Endometrium (tissue), 2 donors: Measurements from ENCODE around the gene NIPAL3.
"Not testable (repeated sequence)": the region's sequence is repeated elsewhere in the genome, so short reads cannot be mapped to it uniquely, and the experiment has no call there.

Experiments used
- FAIRE-seq: peaks from 2 replicates; lab custom pipeline; 2012; peaks lifted over from hg19 to GRCh38; lab: Jason Lieb, UNC
- donor health status: control.
- donor health status: control.

The NIPAL3 gene

DNA sequence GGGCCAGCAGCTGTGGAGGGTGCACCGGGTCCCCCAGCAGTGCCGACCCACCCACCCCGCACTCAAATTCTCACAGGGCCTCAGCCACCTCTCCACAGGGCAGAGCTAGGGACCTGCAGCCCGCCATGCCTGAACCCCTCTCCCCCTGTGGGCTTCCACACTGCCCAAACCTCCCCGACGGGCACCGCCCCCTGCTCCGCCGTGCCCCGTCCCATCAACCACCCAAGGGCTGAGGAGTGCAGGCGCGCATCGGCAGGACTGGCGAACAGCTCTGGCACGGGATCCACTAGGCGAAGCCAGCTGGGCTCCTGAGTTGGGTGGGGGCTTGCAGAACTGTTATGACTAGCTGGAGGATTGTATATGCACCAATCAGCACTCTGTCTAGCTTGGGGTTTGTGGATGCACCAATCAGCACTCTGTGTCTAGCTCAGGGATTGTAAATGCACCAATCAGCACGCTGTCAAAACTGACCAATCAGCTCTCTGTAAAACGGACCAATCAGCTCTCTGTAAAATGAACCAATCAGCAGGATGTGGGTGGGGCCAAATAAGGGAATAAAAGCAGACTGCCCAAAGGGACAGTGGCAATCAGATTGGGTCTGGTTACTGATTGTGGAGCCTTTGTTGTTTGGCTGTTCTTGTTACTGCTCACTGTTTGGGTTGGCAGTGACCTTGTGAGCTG lies 74.6 kb downstream of the NIPAL3 start:
- no peak for FAIRE-seq

- no peak for FAIRE-seq
Measured at GRCh38 chr1:24491577-24492360, 76.2 kb downstream of the NIPAL3 start.

DNA sequence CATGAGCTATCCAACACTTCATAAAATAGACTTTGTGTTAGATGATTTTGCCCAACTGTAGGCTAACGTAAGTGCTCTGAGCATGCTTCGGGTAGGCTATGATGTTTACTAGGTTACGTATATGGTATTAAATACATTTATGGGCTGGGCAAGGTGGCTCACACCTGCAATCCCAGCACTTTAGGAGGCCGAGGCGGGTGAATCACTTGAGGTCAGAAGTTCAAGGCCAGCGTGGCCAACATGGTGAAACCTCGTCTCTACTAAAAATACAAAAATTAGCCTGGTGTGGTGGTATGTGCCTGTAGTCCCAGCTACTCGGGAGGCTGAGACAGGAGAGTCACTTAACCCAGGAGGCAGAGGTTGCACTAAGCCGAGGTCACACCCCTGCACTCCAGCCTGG lies 77.3 kb downstream of the NIPAL3 start:
- not testable (repeated sequence) for FAIRE-seq

DNA sequence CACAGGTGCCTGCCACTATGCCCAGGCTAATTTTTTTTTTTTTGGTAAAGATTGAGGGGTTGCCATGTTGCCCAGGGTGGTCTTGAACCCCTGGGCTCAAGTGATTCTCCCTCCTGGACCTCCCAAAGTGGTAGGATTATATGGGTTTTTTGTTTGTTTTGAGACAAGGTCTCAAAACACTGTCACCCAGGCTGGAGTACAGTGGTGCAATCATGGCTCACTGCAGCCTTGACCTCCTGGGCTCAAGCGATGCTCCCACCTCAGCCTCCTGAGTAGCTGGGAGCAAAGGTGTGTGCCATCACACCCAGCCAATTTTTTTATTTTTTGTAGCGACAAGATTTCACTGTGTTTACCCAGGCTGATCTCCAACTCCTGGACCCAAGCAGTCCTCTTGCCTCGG lies 78.2 kb downstream of the NIPAL3 start:
- FAIRE-seq, result no peak

GRCh38 chr1:24498589-24498988 lies 83.0 kb downstream of the NIPAL3 start:
- FAIRE-seq, result no peak

GRCh38 chr1:24500448-24501048 lies 84.9 kb downstream of the NIPAL3 start:
- FAIRE-seq, result no peak

- no peak for FAIRE-seq
Measured at GRCh38 chr1:24501371-24502064, 85.9 kb downstream of the NIPAL3 start.

DNA sequence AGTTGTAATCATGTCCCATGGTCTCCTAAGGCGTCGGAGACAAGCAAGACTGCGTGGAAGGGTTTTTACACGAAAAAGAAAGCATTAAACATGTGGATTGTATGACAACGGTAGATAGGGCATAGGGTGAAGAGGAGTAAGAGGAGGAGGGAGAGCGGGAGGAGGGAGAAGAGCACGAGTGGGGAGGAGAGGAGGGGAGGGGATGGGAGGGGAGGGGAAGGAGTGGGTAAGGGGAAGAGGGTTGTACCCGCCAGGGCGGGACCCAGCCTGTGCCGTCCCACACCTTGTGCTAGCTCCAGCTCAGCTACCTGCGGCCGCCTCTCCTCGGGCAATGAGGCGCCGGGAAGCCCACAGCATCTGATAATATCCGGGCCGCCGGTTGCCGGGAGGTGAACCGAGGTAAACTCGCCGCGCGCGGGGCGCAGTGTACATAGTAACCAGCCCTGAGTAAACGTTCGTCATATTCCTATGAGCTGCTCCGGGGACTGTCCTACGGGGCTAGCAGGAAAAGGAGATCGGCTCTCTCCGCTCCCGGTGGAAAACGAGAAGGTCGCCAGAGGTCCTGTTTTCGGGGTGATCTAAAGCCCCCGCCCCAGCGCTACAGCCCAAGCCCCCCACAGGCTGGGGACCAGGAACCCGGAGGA lies 86.6 kb downstream of the NIPAL3 start:
- no peak for FAIRE-seq

DNA sequence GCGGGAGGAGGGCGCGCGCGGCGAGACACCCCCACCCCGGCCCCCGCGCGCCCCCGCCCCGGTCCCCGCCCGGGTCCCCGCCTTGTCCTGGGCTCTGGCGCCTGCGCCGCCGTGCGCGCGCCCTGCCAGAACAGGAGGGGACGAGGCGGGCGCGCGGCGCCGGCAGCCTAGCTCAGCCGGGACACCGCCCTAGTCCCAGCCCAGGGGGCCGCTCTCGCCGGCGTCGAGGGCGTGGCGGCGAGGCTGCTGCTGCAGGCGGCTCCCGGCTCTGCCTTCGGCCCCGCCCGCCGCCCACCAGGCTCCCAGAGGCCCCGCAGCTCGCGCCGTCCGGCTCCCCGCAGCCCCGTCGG lies 87.1 kb downstream of the NIPAL3 start, which contains the start of gene RCAN3:
Gene RCAN3, plus strand, starts transcription at position 128 of the 350 bp plus-strand sequence. CDS start 11,537 bp downstream, outside the sequence.
- no peak for FAIRE-seq

DNA sequence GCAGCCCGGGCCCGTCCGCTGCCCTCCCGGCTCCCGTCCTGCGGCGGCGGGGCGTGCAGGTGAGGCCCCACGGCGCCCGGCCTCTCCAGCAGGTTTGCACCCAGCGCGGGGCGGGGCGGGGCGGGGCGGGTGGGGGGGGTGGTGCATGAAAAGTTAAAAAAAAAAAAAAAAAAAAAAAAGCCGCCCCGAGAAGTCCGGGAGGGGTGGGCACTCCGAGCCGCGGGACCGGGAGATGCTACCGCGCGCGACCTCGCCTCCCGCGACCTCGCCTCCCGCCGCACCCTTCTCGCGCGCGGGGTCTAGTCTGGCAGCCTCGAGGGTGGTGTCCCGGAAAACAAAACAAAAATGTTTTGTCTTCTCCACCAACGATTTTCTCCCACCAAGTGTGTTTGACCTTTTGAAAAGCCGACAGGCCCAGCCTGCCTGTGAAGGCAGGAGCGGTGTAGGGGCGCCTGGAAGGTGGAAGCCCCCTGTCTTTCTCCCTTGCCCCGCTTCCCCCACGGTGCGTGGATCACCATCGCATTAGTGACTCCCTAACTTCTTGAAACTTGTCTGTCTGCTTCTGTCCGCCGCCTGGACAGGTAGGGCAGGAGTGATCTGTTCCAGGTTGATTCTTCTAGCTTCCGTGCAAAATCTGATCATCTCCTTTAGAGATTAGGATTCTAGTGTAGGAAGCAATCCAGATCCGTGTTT lies 87.6 kb downstream of the NIPAL3 start:
- no peak for FAIRE-seq

- FAIRE-seq, result no peak
Measured at GRCh38 chr1:24503870-24504523, 88.4 kb downstream of the NIPAL3 start.

GRCh38 chr1:24504560-24504959 lies 89.0 kb downstream of the NIPAL3 start:
- FAIRE-seq, result no peak

DNA sequence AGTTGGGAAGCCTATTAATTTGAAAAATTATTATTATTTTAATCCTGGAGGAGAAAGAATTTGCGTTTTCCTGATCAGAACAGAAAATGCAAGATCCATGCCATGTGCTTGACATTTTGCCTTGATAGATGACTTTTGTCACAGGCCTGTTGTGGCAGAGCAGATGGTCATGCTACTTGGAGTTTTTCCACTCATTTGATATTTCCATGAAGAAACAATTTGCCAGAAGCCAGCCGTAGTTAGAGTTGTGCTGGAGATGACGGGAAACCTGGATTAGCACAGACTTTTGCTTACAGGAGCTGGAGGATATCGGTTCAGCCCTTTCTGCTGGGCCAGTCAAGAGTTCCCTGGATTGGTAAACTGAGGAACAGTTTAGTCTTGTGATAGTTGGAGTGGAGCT lies 90.2 kb downstream of the NIPAL3 start:
- no peak for FAIRE-seq

DNA sequence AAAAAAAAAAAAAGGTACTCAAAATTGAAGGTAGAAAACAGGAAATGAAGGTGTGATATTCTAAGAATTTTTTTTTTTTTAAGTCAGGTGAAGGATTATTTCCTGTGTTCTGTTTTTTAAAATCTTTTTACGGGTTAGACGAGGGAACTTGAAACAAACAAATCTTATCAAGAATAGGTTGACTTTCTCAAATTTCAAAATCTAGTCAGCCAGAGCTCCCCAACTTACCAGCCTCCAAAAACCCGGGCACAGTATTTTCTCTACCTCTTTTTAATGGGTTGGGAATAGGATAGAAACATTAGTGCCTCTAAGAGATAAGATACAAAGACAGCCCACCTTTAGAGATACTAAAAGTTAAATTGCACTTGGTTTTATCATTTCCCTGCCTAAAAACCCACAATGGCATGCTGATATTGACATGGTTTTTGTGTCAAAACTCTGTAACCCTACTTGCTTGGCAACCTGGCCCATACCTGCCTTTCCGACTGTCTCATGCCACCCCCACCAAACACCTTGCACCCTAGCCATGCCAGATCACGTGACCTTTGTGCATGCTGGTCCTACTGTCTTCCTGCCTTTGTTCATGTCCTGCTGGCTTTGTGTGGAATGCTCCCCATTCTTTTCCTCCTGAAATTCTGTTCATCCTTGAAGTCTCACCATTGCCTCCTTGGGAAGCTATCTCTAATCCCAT lies 91.2 kb downstream of the NIPAL3 start:
- no peak for FAIRE-seq

DNA sequence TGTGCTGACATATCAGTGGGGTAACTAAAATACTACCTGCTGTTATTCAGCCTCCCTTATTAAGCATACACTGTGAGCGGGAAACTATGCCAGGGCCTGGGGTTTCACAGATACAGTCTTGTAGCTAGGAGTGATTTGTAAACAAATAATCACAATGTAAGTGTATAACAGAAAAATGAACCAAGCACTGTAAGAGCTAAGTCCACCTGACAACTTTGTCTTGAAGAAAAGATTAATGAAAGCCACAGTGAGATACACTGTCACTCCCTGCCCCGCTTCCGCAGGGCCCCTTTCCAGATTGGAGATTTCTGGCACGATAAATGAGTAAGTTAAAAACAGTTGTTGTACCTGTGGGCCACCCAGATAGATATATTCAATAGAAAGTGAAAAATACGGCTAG lies 91.8 kb downstream of the NIPAL3 start:
- FAIRE-seq, result no peak

GRCh38 chr1:24508911-24509310 lies 93.3 kb downstream of the NIPAL3 start:
- no peak for FAIRE-seq

- FAIRE-seq, result no peak
Measured at GRCh38 chr1:24513706-24514105, 98.1 kb downstream of the NIPAL3 start.

GRCh38 chr1:24514946-24515345 lies 99.3 kb downstream of the NIPAL3 start:
- no peak for FAIRE-seq

DNA sequence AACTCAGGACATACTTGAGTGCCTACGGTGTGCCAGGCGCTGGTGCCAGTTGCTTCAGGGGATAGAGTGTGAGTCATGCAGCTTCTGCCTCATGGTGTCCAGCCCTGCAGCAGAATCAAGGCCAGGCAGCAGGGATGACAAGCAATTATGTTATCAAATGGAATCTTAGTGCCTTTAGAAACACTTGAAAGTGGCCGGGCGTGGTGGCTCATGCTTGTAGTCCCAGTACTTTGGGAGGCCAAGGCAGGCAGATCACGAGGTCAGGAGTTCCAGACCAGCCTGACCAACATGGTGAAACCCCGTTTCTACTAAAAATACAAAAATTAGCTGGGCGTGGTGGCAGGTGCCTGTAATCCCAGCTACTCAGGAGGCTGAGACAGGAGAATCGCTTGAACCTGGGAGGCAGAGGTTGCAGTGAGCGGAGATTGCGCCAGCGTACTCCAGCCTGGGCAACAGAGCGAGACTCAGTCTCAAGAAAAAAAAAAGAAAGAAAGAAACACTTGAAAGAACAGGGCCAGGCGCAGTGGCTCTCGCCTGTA lies 100.1 kb downstream of the NIPAL3 start:
- FAIRE-seq, result not testable (repeated sequence)

DNA sequence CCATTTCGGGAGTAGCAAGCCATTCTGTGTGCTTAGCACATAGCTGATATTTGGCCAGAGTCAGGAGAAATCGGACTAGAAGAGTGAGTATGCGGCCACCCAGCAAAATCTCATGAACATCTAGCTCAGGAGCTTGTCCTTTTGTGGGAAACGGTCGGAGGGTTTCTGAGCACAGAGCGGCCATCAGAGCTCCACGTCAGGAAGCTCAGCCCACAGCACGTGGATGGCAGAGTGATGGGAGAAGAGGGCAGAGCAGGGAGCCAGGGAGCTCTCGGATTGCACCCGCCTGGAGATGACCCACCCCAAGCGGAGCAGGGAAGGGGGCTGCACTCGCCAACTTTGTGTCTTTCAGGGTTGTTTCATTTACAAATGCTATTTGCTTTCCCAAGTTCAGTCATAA lies 100.9 kb downstream of the NIPAL3 start:
- FAIRE-seq, result no peak
